Measurements from ENCODE around the gene ICAM3.
"Not testable (repeated sequence)": the region's sequence is repeated elsewhere in the genome, so short reads cannot be mapped to it uniquely, and the experiment has no call there.

The ICAM3 gene

GRCh38 chr19:10343495-10343894 is 4.1 kb upstream of the ICAM3 start:
- no peak for DNase-seq

DNA sequence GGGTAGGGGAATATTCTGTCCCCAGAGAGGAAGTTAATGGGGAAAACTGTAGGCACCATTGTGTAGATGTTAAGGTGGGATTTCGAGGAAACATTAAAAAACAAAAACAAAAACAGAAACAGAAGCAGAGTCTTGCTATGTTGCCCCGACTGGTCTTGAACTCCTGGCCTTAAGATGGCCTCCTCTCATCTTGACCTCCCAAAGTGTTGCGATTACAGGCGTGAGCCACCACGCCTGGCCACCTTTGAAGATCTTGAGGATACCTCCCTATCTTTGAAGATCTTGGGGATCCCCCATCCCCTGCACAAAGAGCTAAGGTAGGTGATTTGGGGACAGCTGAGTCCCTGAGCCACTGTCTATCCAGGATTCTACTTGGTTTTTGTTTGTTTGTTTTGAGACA is 553 bp upstream of the ICAM3 start:
- DNase-seq, result no peak

GRCh38 chr19:10338940-10339339 is 484 bp downstream of the ICAM3 start:
- no peak for DNase-seq

- DNase-seq, result not testable (repeated sequence)
Measured at GRCh38 chr19:10336725-10337124, 2.7 kb downstream of the ICAM3 start.

DNA sequence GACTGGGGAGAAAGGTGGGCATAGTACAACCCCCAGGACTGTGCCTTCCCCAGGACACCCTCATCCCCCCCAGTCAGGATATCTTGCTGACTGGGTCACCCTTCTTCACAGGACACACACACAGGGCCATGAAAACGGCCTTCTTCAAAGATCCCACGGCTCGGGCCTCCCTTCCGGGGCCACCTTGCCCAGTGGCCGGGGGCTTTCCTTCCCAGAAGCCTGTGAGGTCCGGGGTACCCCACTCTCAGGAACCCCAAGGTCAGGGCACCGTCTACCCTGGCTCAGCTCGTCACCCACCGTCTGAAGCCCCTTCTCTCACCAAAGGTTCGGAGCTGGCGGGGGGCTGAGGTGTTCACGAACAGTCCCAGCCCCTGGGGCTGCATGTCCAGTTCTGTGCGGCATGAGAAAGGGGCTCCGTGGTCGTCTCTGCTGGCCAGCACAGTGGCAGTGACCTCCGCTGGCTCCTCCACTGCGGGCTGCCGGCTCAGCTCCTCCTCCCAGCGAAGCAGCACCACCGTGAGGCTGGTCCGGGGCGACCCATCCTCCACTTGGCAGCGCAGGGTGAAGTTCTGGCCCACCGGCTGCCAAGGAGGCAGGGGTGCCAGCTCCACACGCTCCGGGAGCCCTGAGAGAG is 4.0 kb downstream of the ICAM3 start:
- DNase-seq, result no peak

DNA sequence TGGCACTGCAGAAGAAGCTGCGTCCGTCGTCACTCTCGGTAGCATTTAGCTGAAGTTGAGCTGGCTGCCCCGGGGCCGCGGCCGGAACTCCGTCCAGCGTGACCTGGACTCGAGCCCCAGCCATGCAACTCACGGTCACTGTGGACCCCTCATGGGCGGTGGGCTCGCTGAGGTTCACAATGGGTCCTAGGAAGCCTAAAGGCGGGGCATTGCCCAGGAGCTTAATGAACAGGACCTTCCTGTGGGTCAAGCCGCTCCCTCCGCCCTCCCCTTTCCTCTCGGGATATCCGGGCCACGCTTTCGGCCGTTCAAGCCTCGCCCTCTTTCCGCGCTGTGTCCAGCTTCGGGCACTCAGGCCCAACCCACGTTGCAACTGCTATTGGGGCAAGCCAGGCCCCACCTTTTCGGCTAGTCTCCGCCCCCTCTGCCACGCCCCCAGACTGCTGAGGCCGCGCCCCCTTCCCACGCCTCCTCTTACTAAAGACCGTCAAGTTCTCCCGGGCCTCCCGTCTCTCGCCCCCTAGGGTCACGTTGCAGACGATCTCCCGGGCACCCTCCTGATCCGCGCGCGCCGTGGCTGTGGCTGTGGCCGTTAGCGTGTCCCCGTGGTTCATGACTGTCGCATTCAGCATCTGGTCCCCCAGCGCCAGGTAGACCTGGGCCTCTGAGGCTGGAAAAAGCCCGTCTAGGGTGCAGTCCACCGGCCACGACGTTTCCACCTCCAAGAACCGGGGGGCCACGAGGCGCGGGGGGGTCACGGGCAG is 4.7 kb downstream of the ICAM3 start:
- no peak for DNase-seq

- DNase-seq, result no peak
Measured at GRCh38 chr19:10333758-10334587, 5.5 kb downstream of the ICAM3 start.

DNA sequence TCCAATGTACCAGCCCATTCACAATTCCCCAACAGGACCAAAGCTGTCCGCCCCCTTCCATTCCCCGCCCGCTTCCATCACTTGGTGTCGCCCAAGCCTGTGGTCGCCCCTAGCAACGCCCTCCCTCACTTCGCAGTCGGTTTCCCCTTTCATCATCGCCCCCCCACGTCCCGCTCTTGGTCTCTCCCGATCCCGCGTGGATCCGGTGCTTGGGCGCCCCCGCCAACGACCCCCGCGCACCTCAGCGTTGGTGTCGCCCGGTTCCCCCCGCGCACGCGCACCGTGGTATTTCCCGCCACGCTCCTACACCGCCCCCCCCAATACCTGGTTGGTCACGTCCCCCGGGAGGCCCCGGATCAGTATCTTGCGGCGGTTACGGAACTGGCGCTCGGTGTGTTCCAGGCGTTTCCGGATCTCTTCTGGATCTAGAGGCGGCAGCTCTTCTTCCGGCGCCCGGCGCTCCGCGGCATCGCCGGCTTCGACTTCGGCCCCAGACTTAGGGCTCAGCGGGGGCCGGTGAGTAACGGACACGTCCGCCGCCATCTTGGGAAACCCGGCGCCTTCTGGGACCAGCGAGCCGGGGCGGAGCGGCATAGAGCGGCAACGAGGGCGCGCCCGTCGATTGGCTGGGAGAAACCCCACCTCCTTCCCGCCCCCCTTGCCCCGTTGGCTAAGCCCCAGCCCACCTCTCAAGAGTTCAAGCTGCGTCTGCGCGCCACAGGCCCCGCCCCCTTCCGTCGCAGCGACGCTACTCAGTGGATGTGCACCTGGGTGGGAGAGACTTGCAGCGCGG is 6.3 kb downstream of the ICAM3 start, which contains the start of gene RAVER1:
Gene RAVER1, minus strand, starts transcription at position 565 of the 793 bp plus-strand sequence. Its CDS starts 22 bp downstream, at position 543.
- peak; percentile 83 for DNase-seq

GRCh38 chr19:10332158-10332964 is 7.1 kb downstream of the ICAM3 start:
- DNase-seq, result no peak

GRCh38 chr19:10329555-10329954 is 9.9 kb downstream of the ICAM3 start:
- no peak for DNase-seq

GRCh38 chr19:10328558-10329429 is 10.6 kb downstream of the ICAM3 start:
- DNase-seq, result no peak

- DNase-seq, result no peak
Measured at GRCh38 chr19:10327793-10328192, 11.6 kb downstream of the ICAM3 start.

DNA sequence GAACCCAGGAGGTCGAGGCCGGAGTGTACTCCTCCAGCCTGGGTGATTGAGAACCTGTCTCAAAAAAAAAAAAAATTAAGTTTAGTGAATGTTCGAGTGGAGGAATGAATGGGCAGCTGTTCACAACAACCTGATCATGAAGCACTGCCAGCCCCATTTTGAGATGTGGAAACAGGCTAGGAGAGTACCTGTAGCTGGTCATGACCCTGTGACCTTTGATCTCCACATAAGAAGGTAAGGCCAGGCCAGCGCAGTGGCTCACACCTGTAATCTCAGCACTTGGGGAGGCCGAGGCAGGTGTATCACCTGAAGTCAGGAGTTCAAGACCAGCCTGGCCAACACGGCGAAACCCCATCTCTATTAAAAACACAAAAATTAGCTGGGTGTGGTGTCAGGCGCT is 13.7 kb downstream of the ICAM3 start:
- no peak for DNase-seq

DNA sequence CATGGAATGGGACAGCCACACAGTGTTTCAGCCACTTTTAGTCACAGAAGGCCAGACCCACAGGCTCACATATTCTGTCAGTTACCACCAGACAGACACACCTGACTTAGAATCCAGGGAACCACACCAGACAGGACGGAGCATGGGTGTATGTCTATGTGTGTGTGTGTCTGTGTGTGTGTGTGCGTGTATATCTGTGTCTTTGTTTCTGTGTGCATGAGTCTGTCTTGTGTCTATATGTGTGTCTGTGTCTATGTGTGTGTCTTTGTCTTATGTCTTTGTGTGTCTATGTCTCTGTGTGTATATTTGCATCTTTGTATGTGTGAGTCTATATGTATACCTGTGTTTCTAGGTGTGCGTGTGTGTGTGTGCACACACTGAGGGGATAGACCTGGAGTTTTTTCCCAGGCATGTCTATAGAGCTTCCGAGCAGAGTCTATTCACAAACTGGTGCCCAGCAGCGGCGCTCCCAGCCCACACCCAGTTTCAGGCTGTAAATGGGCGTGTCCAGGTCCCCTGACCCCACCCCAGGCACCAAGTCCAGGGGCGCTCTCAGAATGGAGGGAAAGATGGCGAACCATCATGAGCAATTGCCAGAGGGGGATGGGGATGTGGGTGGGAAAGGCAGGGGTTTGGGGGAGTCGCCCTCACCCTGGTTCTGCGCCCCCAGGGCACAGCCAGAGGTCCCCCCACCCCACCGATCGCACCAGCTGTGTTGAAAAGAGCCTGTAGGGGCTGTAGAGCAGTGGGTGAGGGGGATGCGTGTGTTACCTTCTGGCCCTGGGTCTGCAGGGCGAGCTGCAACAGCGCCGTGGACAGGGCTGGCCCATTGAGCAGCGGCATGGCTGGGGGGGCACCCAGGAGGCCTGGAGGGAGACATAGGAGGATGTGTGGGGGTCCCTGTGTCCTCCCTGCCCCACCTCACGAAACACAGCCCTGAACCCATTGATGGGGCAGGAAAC is 17.3 kb downstream of the ICAM3 start:
- DNase-seq, result no peak

DNA sequence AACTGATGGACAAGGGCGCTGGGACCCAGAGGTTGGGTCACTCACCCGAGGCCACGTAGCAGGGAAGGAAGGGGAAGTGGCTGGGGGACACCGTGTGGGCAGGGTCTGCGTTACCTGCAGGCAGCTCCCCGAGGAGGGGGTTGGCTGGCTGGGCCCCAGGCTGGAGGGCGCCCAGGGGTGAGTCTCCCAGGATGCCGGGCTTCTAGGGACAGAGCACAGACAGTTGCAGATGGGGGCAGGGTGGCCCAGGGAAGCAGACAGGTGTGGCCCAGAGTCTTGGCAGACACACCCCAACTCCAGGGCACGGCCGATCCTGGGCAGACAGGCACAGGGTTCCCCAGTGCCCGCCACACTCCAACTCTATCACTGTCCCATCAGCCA is 18.0 kb downstream of the ICAM3 start:
- DNase-seq, result no peak

GRCh38 chr19:10320602-10321416 is 18.6 kb downstream of the ICAM3 start:
- no peak for DNase-seq

GRCh38 chr19:10318807-10319682 is 20.4 kb downstream of the ICAM3 start:
- DNase-seq, result no peak

Measured in NCI-H1417 treated with DMSO at 0.1 percent for 48 hours (cell line).